ENCODE results near the gene KCTD16. TPM values are rescaled to one million over a fixed set of nuclear protein-coding genes. Genes with fewer than 3 reads are reported as not detected.

KCTD16 gene
- total RNA-seq, 1 experiment from 2014 or later: 0.08 TPM

- intact Hi-C loops (cut with micrococcal nuclease; ENCODE audit: unreplicated experiment): no loop called here
- DNase-seq (ENCODE audit: low read depth, low spot score) (no peak), ATAC-seq (no peak)
- in situ Hi-C loops (cut with HindIII; ENCODE audit: low pct_unique_long_range_greater_than_20kb, low sequenced_read_pairs): no loop called here
- BruUV-seq (replicated peaks): no TSS peak
- H3K9me3 ChIP-seq (ENCODE audit: control insufficient read depth, insufficient read depth, low read depth, low read length): no peaks in the 10 kb centered on the region
- no peaks in the 10 kb centered on the region for H3K36me3 ChIP-seq (ENCODE audit: control insufficient read depth, insufficient read depth, low read length)
- ChIA-PET POLR2A (no interaction called here), CTCF (no interaction called here)
- H3K4me3 ChIP-seq (ENCODE audit: low read depth in 2 of 2, low read length in 2 of 2): no peak overlapping the region
- H3K4me1 ChIP-seq (ENCODE audit: control insufficient read depth, insufficient read depth, low read length): no peaks in the 10 kb centered on the region
- no peak overlapping the region for H3K27ac ChIP-seq (ENCODE audit: low read length)
- TF ChIP-seq SIN3A (IDR thresholded peaks at IDR 0.05; ENCODE audit: borderline replicate concordance, insufficient read depth, low read depth, low read length) (no peak), REST (IDR thresholded peaks at IDR 0.05; ENCODE audit: insufficient read depth in 1 of 2, low read depth in 2 of 2, low read length in 1 of 2) (no peak), POLR2AphosphoS5 (IDR thresholded peaks at IDR 0.05; ENCODE audit: low read depth, low read length) (no peak), TCF7L2 (IDR thresholded peaks at IDR 0.05; ENCODE audit: low read depth, low read length) (no peak), CTCF (IDR thresholded peaks at IDR 0.05) (no peak)
- peaks cover 3% of the 10 kb centered on the region for H3K27me3 ChIP-seq (ENCODE audit: control insufficient read depth, insufficient read depth, low read length)
These were observed 27.0 kb upstream of the KCTD16 start for GRCh38 chr5:144143625-144144024.

GRCh38 chr5:144144956-144145751 lies 25.5 kb upstream of the KCTD16 start:
- intact Hi-C loops (cut with micrococcal nuclease; ENCODE audit: unreplicated experiment): no loop called here
- TF ChIP-seq TCF7L2 (IDR thresholded peaks at IDR 0.05; ENCODE audit: low read depth, low read length): no peak
- no peak for TF ChIP-seq SIN3A (IDR thresholded peaks at IDR 0.05; ENCODE audit: borderline replicate concordance, insufficient read depth, low read depth, low read length)
- TF ChIP-seq REST (IDR thresholded peaks at IDR 0.05; ENCODE audit: insufficient read depth in 1 of 2, low read depth in 2 of 2, low read length in 1 of 2): no peak
- no peak for TF ChIP-seq POLR2AphosphoS5 (IDR thresholded peaks at IDR 0.05; ENCODE audit: low read depth, low read length)
- TF ChIP-seq CTCF (IDR thresholded peaks at IDR 0.05): no peak
- Histone ChIP-seq H3K4me3 (ENCODE audit: low read depth in 2 of 2, low read length in 2 of 2) (no peak overlapping the region), H3K4me1 (ENCODE audit: control insufficient read depth, insufficient read depth, low read length) (no peaks in the 10 kb centered on the region), H3K9me3 (ENCODE audit: control insufficient read depth, insufficient read depth, low read depth, low read length) (no peaks in the 10 kb centered on the region), H3K36me3 (ENCODE audit: control insufficient read depth, insufficient read depth, low read length) (no peaks in the 10 kb centered on the region), H3K27me3 (ENCODE audit: control insufficient read depth, insufficient read depth, low read length) (peaks cover 3% of the 10 kb centered on the region), H3K27ac (ENCODE audit: low read length) (no peak overlapping the region)
- CTCF ChIA-PET: no interaction called here
- ATAC-seq (no peak), DNase-seq (ENCODE audit: low read depth, low spot score) (no peak)
- in situ Hi-C loops (cut with HindIII; ENCODE audit: low pct_unique_long_range_greater_than_20kb, low sequenced_read_pairs): no loop called here
- BruUV-seq (replicated peaks): no TSS peak
- POLR2A ChIA-PET: no interaction called here

Data from Panc1 (cell line).